LoVo (cell line): Measurements from ENCODE around the gene MPDZ.

Source experiments
- DNase-seq: peaks from one replicate; pipeline ENCODE4 v3.0.0-alpha.2; 2016; ENCODE audit warnings: low spot score

Gene MPDZ

GRCh38 chr9:13083366-13083765 lies 196.1 kb downstream of the MPDZ start:
- no peak for DNase-seq

DNA sequence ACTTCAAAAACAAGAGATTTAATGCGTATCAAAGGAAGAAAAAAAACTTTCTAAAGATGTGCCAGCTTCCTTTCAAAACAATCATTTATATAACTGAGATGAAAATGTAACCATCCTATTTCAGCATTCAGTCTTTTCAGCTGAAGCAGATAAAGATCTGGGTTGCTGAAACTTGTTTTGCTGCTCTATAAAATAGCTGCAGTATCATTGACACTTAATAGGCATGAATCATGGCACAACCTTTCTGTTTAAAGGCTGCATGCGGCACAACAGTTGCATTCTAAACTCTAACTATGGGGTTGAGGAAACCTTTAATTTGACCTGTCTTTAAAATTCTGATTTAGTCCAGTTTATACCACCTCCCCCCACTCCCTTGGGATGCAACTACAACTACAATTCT lies 196.7 kb downstream of the MPDZ start:
- DNase-seq, result no peak

GRCh38 chr9:13078164-13078563 lies 201.3 kb downstream of the MPDZ start:
- DNase-seq, result no peak

- DNase-seq, result no peak
Measured at GRCh38 chr9:13076616-13077015, 202.9 kb downstream of the MPDZ start.

DNA sequence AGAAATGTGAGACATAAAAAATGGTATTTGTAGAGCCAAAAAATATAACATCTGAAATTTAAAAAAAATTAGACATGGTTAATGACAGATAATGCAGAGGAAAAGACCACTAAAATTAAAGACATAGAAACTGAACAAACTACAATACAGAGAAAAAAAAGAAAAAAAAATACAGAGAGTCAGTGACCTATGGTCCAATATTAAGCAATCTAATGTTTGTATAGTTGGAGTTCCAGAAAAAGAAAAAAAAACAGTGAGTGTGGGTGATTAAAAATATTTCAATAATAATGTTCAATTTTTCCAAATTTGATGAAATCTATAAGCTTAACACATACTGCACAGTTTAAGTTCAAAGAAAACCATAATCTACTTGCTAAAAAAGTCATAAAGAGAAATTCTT lies 207.6 kb downstream of the MPDZ start:
- DNase-seq, result no peak

DNA sequence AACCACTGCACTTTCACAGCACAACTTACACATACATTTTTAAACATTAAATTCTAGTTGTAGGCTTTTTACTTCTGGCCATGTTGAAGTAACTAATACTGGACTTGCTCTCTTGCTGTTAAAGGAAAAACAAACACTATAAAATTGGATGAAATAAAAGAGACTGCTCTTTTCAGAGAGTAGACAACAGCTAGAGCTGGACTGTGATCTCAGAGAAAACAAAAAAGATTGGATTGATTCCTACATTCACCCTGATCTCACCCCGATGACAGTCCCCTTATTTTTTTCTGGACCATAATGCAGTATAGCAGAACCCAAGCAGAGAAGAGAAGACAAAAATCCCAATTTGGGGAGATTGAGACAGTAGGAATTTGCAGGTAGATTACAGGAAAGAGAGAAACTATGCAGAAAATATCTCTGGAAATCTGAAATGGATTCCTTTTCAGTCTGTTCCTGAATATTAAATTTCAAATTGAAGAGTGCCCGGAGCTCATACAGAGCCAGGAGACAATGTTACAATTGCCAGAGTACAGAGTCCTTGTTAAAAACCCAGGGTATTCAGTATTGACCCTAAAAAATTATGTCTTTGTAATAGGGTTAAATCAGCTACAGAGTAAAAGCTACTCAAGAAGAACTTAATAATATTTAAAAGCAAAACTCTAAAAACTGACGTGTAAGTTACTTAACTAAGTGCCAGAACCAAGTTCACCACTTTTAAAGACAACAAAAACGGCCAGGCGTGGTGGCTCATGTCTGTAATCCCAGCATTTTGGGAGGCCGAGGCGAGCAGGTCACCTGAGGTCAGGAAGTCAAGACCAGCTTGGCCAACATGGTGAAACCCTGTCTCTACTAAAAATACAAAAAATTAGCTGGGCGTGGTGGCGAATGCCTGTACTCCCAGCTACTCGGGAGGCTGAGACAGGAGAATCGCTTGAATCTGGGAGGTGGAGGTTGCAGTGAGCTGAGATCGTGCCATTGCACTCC lies 208.6 kb downstream of the MPDZ start:
- DNase-seq, result no peak

DNA sequence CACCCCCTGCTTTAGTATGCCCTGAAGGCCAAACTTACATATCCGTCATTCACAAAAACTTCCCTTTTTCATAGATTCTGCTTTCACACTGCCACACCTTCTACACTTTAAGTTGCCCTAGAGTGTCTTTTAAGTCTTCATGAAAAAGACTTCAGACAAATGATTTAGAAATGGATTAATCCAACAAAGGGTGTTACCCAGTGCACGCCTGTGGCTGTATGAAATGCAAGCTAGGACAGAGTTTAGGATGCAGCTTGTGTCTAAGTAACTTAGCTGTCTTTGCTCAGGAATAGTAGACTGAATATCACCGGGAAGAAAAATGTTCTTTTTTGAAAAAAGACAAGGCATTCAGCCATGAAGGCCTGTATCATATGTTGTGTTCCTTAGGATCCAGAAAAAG lies 210.0 kb downstream of the MPDZ start:
- DNase-seq, result no peak

DNA sequence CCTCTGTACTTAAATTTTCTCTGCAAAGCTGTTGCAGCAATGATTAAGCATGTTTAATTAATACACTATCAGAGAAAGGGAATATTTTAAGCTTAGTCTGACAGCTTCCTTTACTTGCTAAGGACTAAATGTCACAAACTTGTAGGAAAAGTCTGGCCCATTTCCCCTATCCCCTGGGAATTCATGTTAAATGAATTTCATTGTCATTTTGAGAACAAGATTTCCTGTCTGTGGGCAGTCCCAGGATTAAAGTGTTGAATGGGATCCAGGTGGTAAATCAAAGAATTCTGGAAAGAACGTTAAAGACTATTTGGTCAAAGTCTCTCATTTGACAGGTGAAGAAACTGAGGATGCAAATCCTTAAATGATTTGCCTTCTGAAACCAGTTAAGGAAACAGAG lies 214.8 kb downstream of the MPDZ start:
- no peak for DNase-seq

GRCh38 chr9:13063880-13064459 lies 215.5 kb downstream of the MPDZ start:
- DNase-seq, result no peak

- DNase-seq, result no peak
Measured at GRCh38 chr9:13061390-13061789, 218.1 kb downstream of the MPDZ start.
